Activated CD8-positive, alpha-beta T cell treated with anti-CD3 and anti-CD28 coated beads for 36 hours (primary cell): ENCODE measurements around the gene FCSK. TPM values are rescaled to one million over a fixed set of nuclear protein-coding genes. Genes with fewer than 3 reads are reported as not detected.

Experiments
- ATAC-seq: fragments of 200-7000 bp; cut with Tn5 transposase; one replicate; pipeline ENCODE4 v1.10.0; 2021; ENCODE audit warnings: mild to moderate bottlenecking, moderate library complexity
- CTCF ChIA-PET: fragments of 350-600 bp; sonication (Branson Sonifier 250); formaldehyde crosslinking; loops from one replicate; lab custom pipeline; 2021; ENCODE audit warnings: antibody characterized with exemption; lab: Charles Lee
- POLR2A ChIA-PET: fragments of 350-600 bp; sonication (Branson Sonifier 250); formaldehyde crosslinking; loops from one replicate; lab custom pipeline; 2021; ENCODE audit warnings: antibody characterized with exemption; lab: Charles Lee
- DNase-seq: peaks from one replicate; pipeline ENCODE4 v3.0.0-alpha.2; 2020
- H3K27ac Mint-ChIP-seq: one replicate; pipeline ENCODE4 v1.8.0; 2021; ENCODE audit warnings: mild to moderate bottlenecking, mixed read lengths
- H3K27me3 Mint-ChIP-seq: one replicate; pipeline ENCODE4 v1.8.0; 2021; ENCODE audit warnings: mixed read lengths
- H3K36me3 Mint-ChIP-seq: one replicate; pipeline ENCODE4 v1.8.0; 2021; ENCODE audit warnings: low read depth, mixed read lengths
- H3K4me1 Mint-ChIP-seq: one replicate; pipeline ENCODE4 v1.8.0; 2021; ENCODE audit warnings: low read depth, mixed read lengths
- H3K4me3 Mint-ChIP-seq: one replicate; pipeline ENCODE4 v1.8.0; 2021; ENCODE audit warnings: mild to moderate bottlenecking, moderate library complexity, mixed read lengths
- H3K9me3 Mint-ChIP-seq: one replicate; pipeline ENCODE4 v1.8.0; 2021; ENCODE audit warnings: mixed read lengths
- intact Hi-C: fragments of 100-400 bp; cut with micrococcal nuclease; formaldehyde crosslinking; loops from one replicate; pipeline ENCODE4 v1.10.0; 2022
- total RNA-seq, 2 experiments: library from RNA; stranded (reverse); gene quantifications; one replicate each; pipeline ENCODE4 v1.2.3, GENCODE V29; 2021
- TF ChIP-seq, protein P1 (sequence below): fragments of 200-600 bp; IDR thresholded peaks from one replicate; pipeline ENCODE4 v1.8.0; 2022; ENCODE audit warnings: antibody characterized with exemption, mild to moderate bottlenecking

The FCSK gene
- total RNA-seq, 2 experiments from 2014 or later: 11.0 to 11.1 TPM

DNA sequence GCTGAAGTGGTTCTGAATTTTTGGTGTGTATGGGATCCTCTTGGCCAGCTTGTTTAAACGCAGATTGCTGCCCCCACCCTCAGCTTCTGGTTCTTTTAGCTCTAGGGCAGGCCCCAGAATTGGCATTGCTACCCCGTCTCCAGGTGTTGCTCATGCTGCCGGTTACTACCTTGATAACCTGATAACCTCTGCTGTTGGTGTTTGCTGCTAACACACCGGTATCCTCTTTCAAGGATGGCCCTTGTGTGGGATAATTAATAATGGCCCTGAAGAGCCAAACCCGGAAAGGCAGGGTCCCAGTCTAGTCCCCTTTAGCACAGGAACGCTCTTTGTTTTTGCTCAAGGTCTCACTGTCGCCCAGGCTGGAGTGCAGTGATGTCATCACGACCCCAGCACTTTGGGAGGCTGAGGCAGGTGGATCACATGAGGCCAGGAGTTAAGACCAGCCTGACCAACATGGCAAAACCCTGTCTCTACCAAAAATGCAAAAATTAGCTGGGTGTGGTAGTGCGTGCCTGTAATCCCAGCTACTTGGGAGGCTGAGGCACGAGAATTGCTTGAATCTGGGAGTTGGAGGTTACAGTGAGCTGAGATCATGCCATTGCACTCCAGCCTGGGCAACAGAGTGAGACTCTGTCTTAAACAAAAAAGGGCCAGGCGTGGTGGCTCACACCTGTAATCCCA lies 14.2 kb upstream of the FCSK start:
- DNase-seq (no peak), ATAC-seq (no peak)
- ChIA-PET CTCF (interaction anchor here (1.2 kb wide), 1 partner anchor 14 kb away, joined by 4 read pairs; the partner anchor contains the start of gene FCSK), POLR2A (interaction anchor here (1.0 to 3.0 kb wide), 4 partner anchors 14 to 60 kb away, joined by 3 to 23 read pairs (median 6); partner anchors contain the start of gene FCSK)
- Mint-ChIP-seq H3K27me3 (no peaks in the 10 kb centered on the region), H3K9me3 (no peaks in the 10 kb centered on the region), H3K36me3 (peaks cover 2% of the 10 kb centered on the region), H3K4me3 (peak overlapping the region; percentile 89), H3K4me1 (peaks cover 32% of the 10 kb centered on the region), H3K27ac (no peak overlapping the region)
- intact Hi-C loops: no loop called here
- TF ChIP-seq, protein P1, sequence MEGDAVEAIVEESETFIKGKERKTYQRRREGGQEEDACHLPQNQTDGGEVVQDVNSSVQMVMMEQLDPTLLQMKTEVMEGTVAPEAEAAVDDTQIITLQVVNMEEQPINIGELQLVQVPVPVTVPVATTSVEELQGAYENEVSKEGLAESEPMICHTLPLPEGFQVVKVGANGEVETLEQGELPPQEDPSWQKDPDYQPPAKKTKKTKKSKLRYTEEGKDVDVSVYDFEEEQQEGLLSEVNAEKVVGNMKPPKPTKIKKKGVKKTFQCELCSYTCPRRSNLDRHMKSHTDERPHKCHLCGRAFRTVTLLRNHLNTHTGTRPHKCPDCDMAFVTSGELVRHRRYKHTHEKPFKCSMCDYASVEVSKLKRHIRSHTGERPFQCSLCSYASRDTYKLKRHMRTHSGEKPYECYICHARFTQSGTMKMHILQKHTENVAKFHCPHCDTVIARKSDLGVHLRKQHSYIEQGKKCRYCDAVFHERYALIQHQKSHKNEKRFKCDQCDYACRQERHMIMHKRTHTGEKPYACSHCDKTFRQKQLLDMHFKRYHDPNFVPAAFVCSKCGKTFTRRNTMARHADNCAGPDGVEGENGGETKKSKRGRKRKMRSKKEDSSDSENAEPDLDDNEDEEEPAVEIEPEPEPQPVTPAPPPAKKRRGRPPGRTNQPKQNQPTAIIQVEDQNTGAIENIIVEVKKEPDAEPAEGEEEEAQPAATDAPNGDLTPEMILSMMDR: no peak

DNA sequence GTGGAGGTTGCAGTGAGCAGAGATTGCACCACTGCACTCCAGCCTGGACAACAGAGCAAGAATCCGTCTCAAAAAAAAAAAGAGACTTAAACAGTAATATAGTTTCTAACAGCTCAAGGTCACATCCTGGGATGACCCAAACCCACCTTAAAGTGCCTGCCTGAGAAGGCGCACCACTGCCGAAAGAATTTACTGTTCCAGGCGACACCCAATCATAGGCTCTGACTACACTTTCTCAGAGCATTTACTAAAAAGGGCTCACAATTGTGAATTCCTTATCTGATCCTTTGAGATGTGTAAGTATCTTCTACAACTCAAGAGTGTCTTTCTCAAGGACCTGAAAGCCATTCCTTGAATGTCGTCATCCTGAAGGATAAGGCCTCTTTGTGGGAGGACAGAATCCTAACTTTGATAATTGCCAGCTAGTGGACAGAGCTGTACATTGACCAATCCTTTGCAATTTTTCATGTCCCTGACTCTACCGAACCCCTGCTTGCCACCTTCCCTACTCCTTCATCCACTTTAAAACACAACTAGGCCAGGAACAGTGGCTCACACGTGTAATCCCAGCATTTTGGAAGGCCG lies 12.9 kb upstream of the FCSK start:
- intact Hi-C loops: no loop called here
- Mint-ChIP-seq H3K4me3 (no peak overlapping the region), H3K36me3 (no peaks in the 10 kb centered on the region), H3K4me1 (peaks cover 28% of the 10 kb centered on the region), H3K27me3 (no peaks in the 10 kb centered on the region), H3K9me3 (no peaks in the 10 kb centered on the region), H3K27ac (no peak overlapping the region)
- CTCF ChIA-PET: interaction anchor here (1.2 kb wide), 1 partner anchor 13 kb away, joined by 4 read pairs; the partner anchor contains the start of gene FCSK
- no peak for ATAC-seq
- TF ChIP-seq, protein P1: no peak
- POLR2A ChIA-PET: interaction anchor here (0.6 to 1.2 kb wide), 4 partner anchors 10 to 61 kb away, joined by 3 read pairs; partner anchors contain the start of gene FCSK
- no peak for DNase-seq

DNA sequence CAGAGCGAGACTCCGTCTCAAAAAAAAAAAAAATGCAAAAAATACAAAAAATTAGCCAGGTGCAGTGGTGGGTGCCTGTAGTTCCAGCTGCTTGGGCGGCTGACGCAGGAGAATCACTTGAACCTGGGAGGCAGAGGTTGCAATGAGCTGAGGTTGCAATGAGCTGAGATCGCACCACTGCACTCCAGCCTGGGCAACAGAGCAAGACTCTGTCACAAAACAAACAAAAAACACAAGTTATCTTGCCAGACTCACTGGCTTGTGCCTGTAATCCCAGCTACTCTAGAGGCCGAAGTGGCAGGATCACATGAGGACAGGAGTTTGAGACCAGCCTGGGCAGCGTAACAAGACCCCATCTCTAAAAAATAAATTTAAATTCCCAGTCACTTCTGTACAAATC lies 12.1 kb upstream of the FCSK start:
- ATAC-seq (no peak), DNase-seq (no peak)
- H3K4me3 Mint-ChIP-seq: no peak overlapping the region
- H3K36me3 Mint-ChIP-seq: no peaks in the 10 kb centered on the region
- POLR2A ChIA-PET: interaction anchor here (0.7 kb wide), 1 partner anchor 42 kb away, joined by 3 read pairs; no protein-coding TSS in a partner anchor
- no peak overlapping the region for H3K27ac Mint-ChIP-seq
- CTCF ChIA-PET: no interaction called here
- no peaks in the 10 kb centered on the region for H3K27me3 Mint-ChIP-seq
- intact Hi-C loops: no loop called here
- H3K9me3 Mint-ChIP-seq: no peaks in the 10 kb centered on the region
- peaks cover 20% of the 10 kb centered on the region for H3K4me1 Mint-ChIP-seq
- TF ChIP-seq, protein P1: no peak

DNA sequence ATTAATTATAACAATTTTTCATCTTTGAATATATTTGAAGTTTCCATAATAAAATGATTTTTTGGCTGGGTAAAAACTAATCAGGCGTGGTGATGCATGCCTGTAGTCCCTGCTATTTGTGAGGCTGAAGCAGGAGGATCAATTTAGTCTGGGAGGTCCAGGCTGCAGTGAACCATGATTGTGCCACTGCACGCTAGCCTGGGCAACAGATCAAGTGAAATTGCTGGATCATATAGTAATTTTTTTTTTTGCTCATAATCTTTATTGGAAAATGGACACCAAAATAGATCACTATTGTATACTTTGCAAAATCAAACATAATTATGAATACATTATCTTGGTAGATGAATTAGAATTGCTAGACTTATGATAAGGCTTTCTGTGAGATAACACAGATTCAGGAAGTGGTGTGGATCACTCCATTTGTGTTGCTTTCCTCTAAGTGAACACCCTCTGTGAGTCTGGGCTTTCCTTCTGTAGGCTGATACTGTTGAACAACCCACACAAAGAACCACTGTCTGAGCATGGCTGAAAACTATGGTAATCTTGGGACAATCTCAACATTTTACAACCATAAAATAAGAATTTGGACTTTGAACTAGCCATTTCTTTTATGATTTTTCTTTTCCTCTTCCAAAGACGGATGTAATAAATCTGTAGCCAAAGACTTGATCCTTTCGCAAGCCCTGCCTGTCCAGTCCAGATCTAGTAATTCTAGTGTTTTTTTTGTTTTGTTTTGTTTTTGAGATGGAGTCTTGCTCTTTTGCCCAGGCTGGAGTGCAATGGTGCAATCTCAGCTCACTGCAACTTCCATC lies 9.9 kb upstream of the FCSK start:
- Mint-ChIP-seq H3K27ac (no peak overlapping the region), H3K4me1 (peaks cover 7% of the 10 kb centered on the region), H3K36me3 (no peaks in the 10 kb centered on the region), H3K9me3 (no peaks in the 10 kb centered on the region), H3K4me3 (no peak overlapping the region), H3K27me3 (no peaks in the 10 kb centered on the region)
- intact Hi-C loops: no loop called here
- POLR2A ChIA-PET: interaction anchor here (1.8 kb wide), 1 partner anchor 10 kb away, joined by 5 read pairs; the partner anchor contains the start of gene FCSK
- TF ChIP-seq, protein P1: no peak
- ATAC-seq (no peak), DNase-seq (no peak)
- CTCF ChIA-PET: no interaction called here
